Dermis blood vessel endothelial cell (primary cell): ENCODE results near the gene CAPN2. TPM values are rescaled to one million over a fixed set of nuclear protein-coding genes. Genes with fewer than 3 reads are reported as not detected.

Source experiments
- DNase-seq: peaks from one replicate; pipeline ENCODE4 v3.0.0; 2010
- total RNA-seq: library from RNA; depleted of rRNA; stranded (reverse); fragments of >200 nt; gene quantifications from 2 replicates; pipeline ENCODE4 v1.2.3, GENCODE V29; 2014

CAPN2 gene
- total RNA-seq, 1 donor from 2014 or later = 159 TPM

DNA sequence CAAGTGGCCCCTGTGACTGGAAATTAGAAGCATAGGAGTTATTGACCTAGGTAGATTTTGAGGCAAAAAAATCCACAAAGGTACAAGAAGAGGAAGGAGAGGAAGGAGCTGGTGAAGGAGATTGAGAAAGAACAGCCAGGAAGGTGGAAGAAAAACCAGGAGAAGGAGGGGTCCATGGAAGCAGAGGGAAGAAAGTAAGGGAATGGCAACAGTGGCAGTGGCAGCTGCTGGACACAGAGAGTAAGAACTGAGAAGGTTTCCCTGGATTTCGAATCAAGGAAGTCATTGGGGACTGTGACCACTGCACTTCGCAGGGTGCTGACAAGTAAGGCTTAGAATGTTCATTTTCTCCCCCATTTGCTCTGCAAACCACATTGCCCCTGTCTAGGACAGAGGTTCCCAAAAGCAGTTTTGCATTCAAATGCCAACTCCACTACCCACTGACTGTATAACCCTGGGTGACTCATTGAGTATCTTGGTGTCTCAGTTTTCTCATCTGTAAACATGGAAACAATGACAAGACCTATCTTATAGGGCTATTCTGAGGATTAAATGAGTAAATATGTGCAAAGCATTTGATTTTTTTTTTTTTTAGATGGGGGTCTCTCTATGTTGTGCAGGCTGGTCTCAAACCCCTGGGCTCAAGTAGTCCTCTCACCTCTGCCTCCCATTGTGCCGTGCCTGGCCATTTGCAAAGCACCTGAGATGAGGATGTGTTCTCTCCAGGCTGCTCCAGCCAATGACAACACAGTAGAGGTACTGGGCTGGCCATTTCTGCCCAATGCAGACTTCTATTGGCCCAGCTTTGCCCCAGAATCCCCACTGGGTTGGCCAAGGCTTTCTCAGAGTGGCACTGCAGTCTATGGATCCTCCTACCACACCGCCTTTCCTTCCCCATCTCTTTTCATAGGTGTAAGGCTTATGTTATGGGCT lies 9.3 kb upstream of the CAPN2 start:
- no peak for DNase-seq

DNA sequence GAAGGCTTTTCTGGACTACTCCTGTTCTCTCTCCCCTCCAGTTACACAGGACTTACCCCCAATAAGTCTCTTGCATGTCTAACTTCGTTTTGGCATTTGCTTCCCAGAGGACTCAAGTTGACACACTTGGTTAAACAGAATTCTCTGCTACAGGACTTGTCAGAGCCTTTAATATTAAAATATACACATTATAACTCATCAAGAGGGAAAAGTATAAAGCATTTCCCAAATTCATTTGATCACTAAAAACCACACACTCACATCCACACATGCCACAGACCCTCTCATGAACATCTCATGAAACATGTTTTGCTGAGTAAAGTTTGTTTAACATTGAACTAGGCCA lies 8.7 kb upstream of the CAPN2 start:
- DNase-seq = no peak

DNA sequence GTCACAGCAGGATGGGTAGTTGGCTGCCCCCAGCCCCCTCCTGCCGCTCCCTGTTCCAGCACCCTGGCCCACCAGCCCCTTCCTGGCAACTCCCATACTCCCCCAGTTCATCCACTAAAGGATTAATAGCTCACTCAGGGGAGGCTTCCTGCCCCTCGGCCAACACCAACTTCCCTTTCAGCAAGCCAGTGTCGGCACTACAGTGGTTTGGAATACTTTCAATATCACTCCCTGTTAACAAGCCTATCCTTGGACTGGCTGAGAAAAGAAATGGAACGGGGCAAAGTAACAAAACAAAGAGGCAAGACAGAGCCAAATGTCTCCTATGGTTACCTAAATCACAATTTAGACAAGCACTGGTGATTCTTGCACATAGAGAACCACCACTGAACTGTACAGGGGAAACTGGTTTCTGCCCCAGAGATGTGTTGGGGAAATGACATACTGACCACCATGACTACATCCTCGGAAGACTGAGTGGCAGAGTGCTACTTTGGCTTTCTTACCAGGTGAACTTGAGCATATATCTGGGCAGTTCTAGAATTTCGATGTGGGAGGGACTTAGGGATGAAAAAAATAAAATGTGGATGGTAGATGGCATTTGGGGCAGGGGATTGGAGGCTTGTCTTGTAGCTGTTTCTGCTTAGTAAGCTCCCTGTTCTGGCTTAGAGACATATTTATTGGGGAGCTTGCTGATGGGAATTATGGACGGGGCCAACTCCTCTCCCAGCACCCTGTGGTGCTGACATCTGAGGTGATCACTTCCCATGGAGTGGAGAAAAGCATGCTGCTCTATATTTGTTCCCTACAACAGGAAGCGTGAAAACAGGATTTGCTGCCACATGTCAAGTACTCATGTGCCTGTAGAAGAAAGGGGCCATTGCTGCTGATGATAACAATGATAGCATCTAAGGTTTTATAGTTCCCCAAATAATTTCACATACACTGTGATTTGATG lies 7.1 kb upstream of the CAPN2 start:
- peak; percentile 61 for DNase-seq

DNA sequence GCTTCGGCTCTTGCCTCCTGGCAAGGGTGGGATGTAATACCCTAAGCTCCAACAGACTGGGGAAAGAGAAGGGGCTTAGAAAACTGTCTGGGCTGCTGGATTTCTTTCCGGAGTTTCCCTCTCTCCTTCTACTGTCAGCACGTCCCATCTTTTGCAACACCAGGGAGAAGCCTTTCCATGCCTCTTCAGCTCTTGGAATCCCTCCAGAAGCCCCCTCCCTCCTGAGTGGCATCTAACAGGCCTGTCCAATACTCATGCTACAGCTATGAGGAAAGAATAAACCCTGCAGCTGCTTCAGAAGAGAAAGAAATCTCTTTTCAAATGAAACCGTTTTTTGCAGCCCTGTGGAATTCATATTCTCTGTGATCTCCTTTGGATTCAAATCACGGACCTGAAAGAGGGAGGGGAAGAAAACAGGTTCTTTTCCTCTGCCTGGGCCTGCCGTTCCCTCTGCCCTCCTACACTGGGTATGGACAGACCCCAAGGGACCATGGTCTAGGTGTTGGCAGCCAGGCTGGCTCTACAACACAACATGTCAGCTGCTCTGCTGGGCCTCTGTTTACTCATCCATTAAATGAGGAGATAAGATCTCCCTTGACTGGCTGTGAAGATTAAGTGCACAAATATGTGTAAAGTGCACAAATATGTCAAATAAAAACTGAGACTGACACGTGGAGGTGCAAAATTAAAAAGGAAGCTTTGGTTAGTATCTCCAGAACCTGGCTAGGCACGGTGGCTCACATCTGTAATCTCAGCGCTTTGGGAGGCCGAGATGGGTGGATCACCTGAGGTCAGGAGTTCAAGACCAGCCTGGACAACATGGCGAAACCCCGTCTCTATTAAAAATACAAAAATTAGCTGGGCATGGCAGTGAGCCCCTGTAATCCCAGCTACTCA lies 6.0 kb upstream of the CAPN2 start:
- no peak for DNase-seq

DNA sequence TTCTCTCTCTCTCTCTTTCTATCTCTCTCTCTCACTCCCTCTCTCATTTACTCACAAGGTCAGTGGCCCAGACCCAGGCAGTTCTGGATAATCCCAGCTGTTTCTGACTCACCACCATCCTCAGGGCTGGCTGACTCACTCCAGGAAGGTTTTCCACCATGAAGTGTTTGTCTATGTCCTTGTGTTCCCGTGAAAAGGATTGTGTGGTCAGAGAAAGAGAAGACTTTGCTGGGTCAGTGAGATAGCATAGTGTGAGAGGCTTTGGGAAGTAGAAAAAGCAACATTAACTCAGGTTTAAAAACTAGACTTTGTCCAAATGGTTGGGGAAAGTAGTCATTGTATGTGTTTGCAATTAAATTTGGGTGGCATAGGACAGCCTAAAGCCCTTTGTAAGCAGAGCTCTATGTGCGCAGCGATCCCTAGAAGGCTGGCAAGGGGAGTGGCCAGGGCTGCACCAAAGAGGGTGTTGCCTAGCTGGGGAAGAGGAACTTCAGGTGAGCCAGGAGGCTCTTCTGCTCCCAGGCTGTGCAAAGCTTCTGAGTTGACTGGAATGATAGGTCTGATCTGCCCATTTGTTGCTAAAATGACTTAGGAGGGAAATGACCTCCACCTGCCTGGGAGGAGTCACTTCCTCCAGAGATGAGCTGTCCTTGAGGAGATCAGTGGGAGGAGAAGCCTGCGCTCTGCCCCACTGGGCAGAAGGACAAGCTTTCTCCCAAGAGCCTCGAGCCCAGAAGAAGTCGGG lies 4.9 kb upstream of the CAPN2 start:
- peak; percentile 95 for DNase-seq

DNA sequence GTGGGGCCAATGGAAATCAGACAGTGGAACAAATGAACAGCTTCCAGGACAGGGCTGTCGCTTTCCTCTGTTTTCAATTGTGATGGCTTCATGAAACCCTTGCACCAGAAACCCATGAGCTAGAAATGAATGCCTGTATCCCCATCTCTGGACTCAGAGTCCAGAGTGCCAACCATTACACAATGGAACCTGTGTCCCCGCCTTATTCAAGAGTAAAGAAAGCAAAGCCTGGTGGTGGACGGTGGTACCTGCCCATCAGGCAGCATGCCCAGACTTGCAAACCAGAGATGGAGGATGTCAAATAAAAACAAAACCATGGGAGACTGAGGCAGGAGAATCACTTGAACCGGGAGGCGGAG lies 4.4 kb upstream of the CAPN2 start:
- DNase-seq = peak; percentile 67

DNA sequence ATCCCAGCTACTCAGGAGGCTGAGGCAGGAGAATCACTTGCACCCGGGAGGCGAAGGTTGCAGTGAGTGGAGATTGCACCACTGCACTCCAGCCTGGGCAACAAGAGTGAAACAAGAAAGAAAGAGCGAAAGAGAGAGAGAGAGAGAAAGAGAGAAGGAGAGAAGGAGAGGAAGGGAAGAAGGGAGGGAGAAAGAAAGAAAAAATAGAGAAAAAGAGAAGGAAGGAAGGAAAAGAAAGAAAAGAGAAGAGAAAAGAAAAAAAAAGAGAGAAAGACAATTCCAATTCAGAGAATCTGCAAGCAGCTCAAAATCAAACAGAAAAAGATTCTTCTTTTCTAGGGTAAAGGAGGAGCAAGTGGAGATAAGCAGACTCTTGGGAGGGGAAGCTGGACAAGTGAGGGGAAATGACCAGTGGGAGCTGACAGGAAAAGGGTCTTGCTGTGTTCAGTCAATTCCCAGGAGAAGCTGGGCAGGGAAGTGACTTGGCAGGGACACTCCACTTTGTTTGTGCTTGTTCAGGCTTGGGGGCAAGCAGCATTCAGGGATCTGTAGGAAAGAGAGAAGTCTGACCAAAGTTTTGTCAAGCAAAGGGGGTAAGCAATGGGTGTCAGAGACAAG lies 3.6 kb upstream of the CAPN2 start:
- peak; percentile 39 for DNase-seq

DNA sequence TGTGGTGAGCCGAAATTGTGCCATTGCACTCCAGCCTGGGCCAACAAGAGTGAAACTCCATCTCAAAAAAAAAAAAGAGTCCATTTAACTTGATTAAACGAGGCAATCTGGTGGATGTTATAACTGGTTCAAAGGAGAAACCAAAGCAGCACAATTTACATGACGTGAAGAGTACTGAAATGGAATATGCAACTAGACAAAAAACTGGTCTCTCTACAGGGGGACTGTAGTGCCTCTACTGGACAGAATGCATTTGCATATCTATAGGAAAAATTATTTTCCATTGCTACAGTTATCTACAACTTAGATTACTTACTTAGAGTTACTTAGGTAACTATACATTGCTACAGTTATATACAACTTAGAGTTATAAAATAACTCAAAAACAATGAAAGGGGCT lies 2.7 kb upstream of the CAPN2 start:
- peak; percentile 52 for DNase-seq

DNA sequence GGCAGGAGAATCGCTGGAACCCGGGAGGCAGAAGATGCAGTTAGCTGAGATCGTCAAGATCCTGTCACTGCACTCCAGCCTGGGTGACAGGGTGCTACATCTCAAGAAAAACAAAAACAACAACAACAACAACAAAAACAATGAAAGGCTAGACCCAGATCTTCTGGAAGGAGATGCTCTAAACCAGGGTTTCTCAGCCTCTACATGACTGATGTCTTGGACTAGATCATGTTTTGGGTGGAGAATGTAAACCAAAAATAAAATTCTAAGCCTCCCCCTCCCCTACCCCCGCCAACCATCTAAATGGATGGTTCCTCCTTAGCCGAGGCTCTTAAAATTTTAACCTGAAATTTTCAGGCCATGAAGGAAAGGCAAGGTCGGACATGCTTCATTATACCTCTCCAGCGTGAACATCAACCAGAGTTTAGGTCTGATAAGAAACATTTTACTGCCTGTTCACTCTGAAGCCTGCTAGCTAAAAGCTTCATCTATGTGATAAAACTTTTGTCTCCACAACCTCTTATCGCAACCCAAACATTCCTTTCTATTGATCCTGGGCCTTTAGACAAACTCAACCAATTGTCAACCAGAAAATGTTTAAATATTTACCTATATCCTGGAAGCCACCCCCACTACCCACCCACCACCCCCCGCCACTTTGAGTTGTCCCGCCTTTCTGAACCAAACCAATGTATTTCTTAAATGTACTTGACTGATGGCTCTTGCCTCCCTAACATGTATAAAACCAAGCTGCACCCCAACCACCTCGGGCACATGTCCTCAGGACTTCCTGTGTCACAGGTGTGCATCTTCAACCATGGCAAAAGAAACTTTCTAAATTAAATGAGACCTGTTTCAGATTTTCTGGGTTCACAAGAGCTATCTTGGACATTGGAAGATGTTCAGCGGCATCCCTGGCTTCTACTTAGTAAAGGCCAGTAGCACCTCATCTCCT lies 1.9 kb upstream of the CAPN2 start:
- DNase-seq = no peak

DNA sequence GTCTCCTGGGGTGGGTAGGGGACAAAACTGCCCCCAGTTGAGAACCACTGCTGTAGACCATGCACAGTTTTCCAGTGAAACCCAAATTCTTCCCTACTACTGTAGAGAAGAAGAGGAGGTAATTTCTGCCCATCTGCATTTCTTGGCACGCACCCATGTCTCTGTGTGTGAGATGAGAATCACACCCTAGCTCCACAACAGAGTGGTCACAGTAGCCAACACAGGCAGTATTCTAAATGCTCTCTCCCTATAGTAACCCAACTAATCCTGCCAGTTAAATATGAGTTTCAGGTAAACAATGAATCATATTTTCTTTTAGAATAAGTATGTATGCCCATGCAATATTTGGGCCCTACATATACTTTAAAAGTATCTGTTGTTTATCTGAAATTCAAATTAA lies 1.2 kb upstream of the CAPN2 start:
- peak; percentile 19 for DNase-seq

DNA sequence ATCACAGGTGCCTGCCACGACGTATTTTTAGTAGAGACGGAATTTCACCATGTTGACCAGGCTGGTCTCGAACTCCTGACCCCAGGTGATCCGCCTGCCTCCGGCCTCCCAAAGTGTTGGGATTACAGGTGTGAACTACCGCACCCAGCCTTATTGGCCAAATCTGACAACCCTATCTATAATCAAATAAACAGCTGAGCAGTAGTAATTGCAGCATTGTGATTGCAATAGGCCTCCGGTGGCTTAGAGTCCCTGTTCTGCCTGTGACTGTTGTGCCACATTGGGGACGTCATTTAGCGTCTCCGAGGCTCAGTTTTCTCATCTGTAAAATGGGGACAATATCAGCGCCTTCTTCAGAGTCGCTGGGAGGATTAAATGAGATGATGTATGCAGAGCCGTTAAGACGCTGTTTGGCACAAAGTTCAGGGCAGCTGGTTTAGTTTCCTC lies 569 bp upstream of the CAPN2 start:
- no peak for DNase-seq

DNA sequence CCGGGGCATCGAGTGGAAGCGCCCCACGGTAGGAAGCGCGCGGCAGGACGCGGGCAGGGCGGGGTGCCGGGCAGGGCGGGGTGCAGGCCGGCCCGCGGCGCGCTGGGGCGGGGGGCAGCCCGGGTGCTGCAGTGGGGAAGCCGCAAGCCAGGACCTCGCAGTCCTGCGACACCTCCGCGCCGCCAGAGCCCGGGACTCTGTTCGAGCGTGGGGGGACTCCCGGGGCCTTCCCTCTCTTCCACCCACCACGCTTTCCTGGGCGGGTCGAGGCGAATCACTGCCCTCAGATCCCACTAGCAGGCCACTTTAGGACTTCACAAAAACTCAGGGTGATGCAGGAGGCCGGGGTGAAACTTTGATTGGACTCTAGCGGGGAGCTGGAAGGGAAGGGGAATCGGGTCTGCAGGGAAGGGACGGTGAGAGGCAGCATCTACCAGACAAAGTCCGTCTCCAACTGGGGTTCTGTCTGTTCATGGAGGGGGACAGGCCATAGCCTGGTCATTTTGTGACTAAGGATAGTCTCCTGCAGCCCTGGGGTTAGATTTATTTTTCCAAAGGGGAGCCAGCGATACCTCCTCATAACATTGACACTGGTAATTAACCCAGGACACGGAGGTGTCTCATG lies 623 bp downstream of the CAPN2 start:
- peak; percentile 43 for DNase-seq

DNA sequence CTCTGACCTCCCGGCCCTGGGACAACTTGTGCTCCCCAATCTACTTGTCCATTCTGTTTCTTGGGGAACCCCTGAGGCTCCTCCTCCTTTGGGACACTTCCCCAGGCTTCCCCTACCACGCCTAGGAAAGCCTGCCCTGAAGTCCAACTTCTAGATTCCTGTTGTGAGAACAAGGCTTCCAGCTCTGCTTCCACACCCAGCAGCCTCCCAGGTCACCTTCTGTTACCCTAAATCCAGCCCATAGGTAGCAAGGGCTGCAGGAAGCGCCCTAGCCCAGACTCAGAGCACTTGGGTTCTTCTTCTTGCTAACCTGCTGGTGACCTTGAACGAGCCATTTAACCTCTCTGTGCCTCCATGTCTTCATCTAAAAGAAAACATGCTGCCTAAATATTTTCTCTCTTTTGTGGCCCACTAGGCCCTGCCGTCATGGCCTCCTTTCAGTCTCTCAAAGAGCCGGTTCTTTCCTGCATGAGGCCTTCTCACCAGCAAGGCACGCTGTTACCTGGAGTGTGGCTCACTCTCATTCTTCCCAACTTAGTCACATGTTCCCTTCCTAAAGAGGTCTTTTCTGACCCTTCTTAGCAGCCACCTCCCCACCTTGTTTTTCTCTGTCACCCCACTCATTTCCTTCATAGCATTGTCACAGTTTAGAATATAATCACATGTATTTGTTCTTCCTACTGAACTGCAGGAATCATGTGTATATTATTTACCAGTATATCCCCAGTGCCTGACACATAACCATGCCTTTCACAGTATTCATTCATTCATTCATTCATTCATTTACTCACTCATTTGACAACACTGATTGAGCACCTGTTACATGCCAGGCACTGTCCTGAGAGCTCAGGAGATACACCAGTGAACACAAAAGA lies 1.4 kb downstream of the CAPN2 start:
- DNase-seq = peak; percentile 32

DNA sequence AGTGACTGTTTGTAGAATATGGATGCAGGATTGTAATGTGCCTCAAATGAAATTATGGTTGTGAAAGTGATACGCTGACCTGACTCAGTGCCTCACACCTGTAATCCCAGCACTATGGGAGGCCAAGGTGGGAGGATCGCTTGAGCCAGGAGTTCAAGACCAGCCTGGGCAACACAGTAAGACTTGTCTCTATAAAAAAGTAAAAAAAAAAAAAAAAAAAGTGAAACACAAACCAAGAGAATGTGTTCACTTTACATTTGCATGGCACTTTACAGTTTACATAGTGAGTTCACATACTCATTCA lies 2.0 kb downstream of the CAPN2 start:
- DNase-seq = no peak

DNA sequence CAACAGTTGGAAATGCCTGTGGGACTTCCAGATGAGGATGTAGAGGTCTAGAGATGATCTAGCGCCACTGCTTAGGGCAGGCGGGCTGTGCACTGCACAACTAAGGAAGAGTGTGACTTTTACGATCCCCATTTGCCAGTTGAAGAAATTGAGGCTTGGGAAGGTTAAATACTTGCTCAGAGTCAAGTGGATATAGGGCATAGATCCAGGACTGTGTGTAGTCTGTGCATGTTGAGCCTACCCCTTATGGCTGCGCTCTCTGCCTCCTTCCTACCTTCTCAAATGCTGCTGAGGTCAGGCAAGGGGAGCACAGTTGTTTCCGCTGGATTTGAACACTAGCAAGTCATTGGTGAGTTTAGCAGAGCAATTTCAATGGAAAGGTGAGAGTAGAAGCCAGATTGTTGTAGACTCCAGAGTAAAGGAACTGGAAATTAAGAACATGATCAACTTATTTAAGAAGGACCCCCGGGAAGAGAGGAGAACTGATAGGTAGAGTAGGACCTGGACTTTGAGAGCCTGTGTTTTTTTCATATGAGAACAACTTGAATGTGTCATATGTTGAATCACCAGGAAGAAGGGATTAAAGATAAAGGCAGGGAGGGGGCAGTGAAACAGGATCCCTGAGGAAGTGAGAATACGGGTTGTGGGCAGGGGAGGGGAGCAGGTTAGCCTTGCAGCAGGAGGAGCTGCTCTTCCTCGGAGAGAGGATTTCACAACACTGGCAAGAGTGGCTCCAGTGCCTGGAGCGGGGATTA lies 2.7 kb downstream of the CAPN2 start:
- peak; percentile 73 for DNase-seq

DNA sequence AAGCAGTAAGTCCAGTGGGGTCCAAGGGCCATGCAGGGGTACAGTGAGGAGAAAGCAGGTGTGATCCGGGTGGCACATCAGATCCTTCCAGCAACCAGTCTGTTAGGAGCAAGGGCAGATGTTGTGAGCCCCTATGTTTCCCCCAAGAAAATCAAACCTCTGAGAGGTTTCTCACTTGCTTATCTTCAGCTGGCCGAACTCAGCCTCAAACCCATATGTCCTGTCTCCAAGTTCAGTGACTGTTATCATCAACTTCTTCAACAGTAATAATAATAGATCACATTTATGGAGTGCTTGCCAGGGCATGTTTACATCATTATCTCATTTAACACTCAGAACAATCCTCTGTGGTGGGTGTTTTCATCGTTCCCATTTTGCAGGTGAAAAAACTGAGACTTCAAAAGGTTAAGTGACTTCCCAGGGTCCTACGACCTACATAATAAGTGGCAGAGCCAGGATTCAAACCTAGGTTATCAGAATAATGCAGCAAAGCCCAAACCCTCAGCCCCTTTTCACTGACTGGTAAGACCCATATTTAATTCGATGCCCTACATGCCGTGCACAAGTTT lies 3.3 kb downstream of the CAPN2 start:
- no peak for DNase-seq

DNA sequence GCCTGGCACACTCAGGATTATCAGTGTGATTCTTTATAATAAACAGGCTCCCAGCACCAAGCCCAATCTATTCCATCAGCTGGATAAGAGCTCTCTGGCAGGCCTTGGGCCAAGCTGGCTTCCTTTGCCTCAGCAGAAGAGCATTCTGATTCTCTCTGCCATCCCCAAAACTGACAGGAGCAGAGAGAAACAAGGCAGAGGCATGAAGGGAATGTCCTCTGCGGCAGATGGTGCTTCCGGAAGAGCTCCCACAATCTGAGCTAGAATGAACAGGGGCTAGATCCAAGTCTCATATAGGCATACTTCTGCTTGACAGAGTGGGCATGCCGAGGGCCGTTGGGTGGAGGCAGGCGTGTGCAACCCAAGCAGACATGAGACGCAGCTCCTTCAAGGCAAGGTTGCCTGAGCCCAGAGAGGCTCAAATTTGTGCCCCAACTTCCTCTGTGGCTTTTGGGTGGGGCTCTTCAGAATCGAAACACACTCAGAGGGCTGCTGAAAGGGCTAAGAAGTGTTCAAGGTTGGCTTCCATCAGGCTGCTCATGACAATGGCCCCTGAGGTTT lies 4.0 kb downstream of the CAPN2 start:
- no peak for DNase-seq
